Measurements from ENCODE around the gene IMPG1. TPM values are rescaled to one million over a fixed set of nuclear protein-coding genes. Genes with fewer than 3 reads are reported as not detected.
"Not testable (repeated sequence)": the region's sequence is repeated elsewhere in the genome, so short reads cannot be mapped to it uniquely, and the experiment has no call there.

The IMPG1 gene
- total RNA-seq, 2 donors from 2014 or later, result not detected

GRCh38 chr6:75926293-75927168 is 145.9 kb downstream of the IMPG1 start:
- Mint-ChIP-seq H3K27ac (no peak overlapping the region), H3K9me3 (no peaks in the 10 kb centered on the region), H3K36me3 (no peaks in the 10 kb centered on the region)
- DNase-seq (ENCODE audit: low spot score in 2 of 2) (no peak), ATAC-seq (no peak)

GRCh38 chr6:75922226-75922625 is 150.2 kb downstream of the IMPG1 start:
- no peak overlapping the region for H3K27ac Mint-ChIP-seq
- no peaks in the 10 kb centered on the region for H3K36me3 Mint-ChIP-seq
- ATAC-seq (no peak), DNase-seq (ENCODE audit: low spot score in 2 of 2) (no peak)
- no peaks in the 10 kb centered on the region for H3K9me3 Mint-ChIP-seq

- no peaks in the 10 kb centered on the region for H3K9me3 Mint-ChIP-seq
- ATAC-seq (no peak), DNase-seq (ENCODE audit: low spot score in 2 of 2) (no peak)
- H3K27ac Mint-ChIP-seq, result no peak overlapping the region
- no peaks in the 10 kb centered on the region for H3K36me3 Mint-ChIP-seq
Measured at GRCh38 chr6:75913040-75913439, 159.4 kb downstream of the IMPG1 start.

GRCh38 chr6:75907444-75907843 is 165.0 kb downstream of the IMPG1 start:
- peaks cover 0 to 5% of the 10 kb centered on the region in 2 donors for H3K36me3 Mint-ChIP-seq
- no peaks in the 10 kb centered on the region for H3K9me3 Mint-ChIP-seq
- DNase-seq (ENCODE audit: low spot score in 2 of 2) (no peak), ATAC-seq (no peak)
- H3K27ac Mint-ChIP-seq, result no peak overlapping the region

GRCh38 chr6:75906871-75907270 is 165.6 kb downstream of the IMPG1 start:
- Mint-ChIP-seq H3K27ac (no peak overlapping the region), H3K36me3 (peaks cover 0 to 5% of the 10 kb centered on the region in 2 donors), H3K9me3 (no peaks in the 10 kb centered on the region)
- ATAC-seq (no peak), DNase-seq (ENCODE audit: low spot score in 2 of 2) (no peak)

- not testable (repeated sequence) for H3K27ac Mint-ChIP-seq; H3K9me3 Mint-ChIP-seq; H3K36me3 Mint-ChIP-seq; DNase-seq (ENCODE audit: low spot score in 2 of 2); ATAC-seq
Measured at GRCh38 chr6:75905129-75905528, 167.3 kb downstream of the IMPG1 start.

GRCh38 chr6:75900216-75900615 is 172.2 kb downstream of the IMPG1 start:
- H3K36me3 Mint-ChIP-seq; ATAC-seq; H3K27ac Mint-ChIP-seq; DNase-seq (ENCODE audit: low spot score in 2 of 2); H3K9me3 Mint-ChIP-seq: not testable (repeated sequence)

- Mint-ChIP-seq H3K36me3 (no peaks in the 10 kb centered on the region), H3K9me3 (no peaks in the 10 kb centered on the region), H3K27ac (no peak overlapping the region)
- ATAC-seq (no peak), DNase-seq (ENCODE audit: low spot score in 2 of 2) (no peak)
Measured at GRCh38 chr6:75896526-75896925, 175.9 kb downstream of the IMPG1 start.

GRCh38 chr6:75893776-75894152 is 178.7 kb downstream of the IMPG1 start:
- ATAC-seq, result no peak
- no peak overlapping the region for H3K27ac Mint-ChIP-seq
- no peak for DNase-seq (ENCODE audit: low spot score in 2 of 2)
- H3K36me3 Mint-ChIP-seq, result no peaks in the 10 kb centered on the region
- no peaks in the 10 kb centered on the region for H3K9me3 Mint-ChIP-seq

- H3K36me3 Mint-ChIP-seq, result no peaks in the 10 kb centered on the region
- peak in 1 of 2 donors; percentile 3 for DNase-seq (ENCODE audit: low spot score in 2 of 2)
- H3K27ac Mint-ChIP-seq, result no peak overlapping the region
- peak in 1 of 2 donors; percentile 41 for ATAC-seq
- no peaks in the 10 kb centered on the region for H3K9me3 Mint-ChIP-seq
Measured at GRCh38 chr6:75893058-75893775, 179.2 kb downstream of the IMPG1 start.

GRCh38 chr6:75892384-75892783 is 180.1 kb downstream of the IMPG1 start:
- DNase-seq (ENCODE audit: low spot score in 2 of 2) (no peak), ATAC-seq (no peak)
- Mint-ChIP-seq H3K27ac (no peak overlapping the region), H3K36me3 (no peaks in the 10 kb centered on the region), H3K9me3 (no peaks in the 10 kb centered on the region)

- Mint-ChIP-seq H3K9me3 (no peaks in the 10 kb centered on the region), H3K36me3 (no peaks in the 10 kb centered on the region), H3K27ac (no peak overlapping the region)
- ATAC-seq (no peak), DNase-seq (ENCODE audit: low spot score in 2 of 2) (no peak)
Measured at GRCh38 chr6:75884822-75885221, 187.6 kb downstream of the IMPG1 start.

- peak in 1 of 2 donors; percentile 49 for ATAC-seq
- DNase-seq (ENCODE audit: low spot score in 2 of 2), result no peak
- no peak overlapping the region for H3K27ac Mint-ChIP-seq
- no peaks in the 10 kb centered on the region for H3K36me3 Mint-ChIP-seq
- H3K9me3 Mint-ChIP-seq, result no peaks in the 10 kb centered on the region
Measured at GRCh38 chr6:75882734-75883133, 189.7 kb downstream of the IMPG1 start.

- Mint-ChIP-seq H3K9me3 (no peaks in the 10 kb centered on the region), H3K27ac (no peak overlapping the region), H3K36me3 (no peaks in the 10 kb centered on the region)
- DNase-seq (ENCODE audit: low spot score in 2 of 2), result no peak
- no peak for ATAC-seq
Measured at GRCh38 chr6:75880305-75880704, 192.2 kb downstream of the IMPG1 start.

GRCh38 chr6:75876152-75876551 is 196.3 kb downstream of the IMPG1 start:
- DNase-seq (ENCODE audit: low spot score in 2 of 2) (no peak), ATAC-seq (no peak)
- H3K36me3 Mint-ChIP-seq, result no peaks in the 10 kb centered on the region
- H3K27ac Mint-ChIP-seq, result no peak overlapping the region
- H3K9me3 Mint-ChIP-seq, result no peaks in the 10 kb centered on the region

- no peaks in the 10 kb centered on the region for H3K9me3 Mint-ChIP-seq
- no peak for ATAC-seq
Measured at GRCh38 chr6:75874224-75874623, 198.2 kb downstream of the IMPG1 start.

More at GRCh38 chr6:75874224-75874623, 198.2 kb downstream of the IMPG1 start:
- Mint-ChIP-seq H3K36me3 (no peaks in the 10 kb centered on the region), H3K27ac (no peak overlapping the region)
- DNase-seq (ENCODE audit: low spot score in 2 of 2), result no peak
